Effector memory CD4-positive, alpha-beta T cell (primary cell): ENCODE data around the gene DACH2.
"Not testable (repeated sequence)": the region's sequence is repeated elsewhere in the genome, so short reads cannot be mapped to it uniquely, and the experiment has no call there.

Experiments
- DNase-seq, 3 donors: peaks; one replicate each; pipeline ENCODE4 v3.0.0-alpha.2; 2020
- H3K27ac ChIP-seq: 2 replicates; pipeline ENCODE4 v1.7.0; 2013; ENCODE audit warnings: mild to moderate bottlenecking, low read length, moderate library complexity; ENCODE audit not compliant: insufficient read depth, poor library complexity, severe bottlenecking
- H3K27me3 ChIP-seq: replicated peaks from 2 replicates; pipeline ENCODE4 v1.7.0; 2013; ENCODE audit warnings: mild to moderate bottlenecking, low read length; ENCODE audit not compliant: insufficient read depth, control insufficient read depth, poor library complexity, severe bottlenecking
- H3K36me3 ChIP-seq: 2 replicates; pipeline ENCODE4 v1.7.0; 2013; ENCODE audit warnings: mild to moderate bottlenecking, low read length, moderate library complexity; ENCODE audit not compliant: control insufficient read depth, insufficient read depth
- H3K4me1 ChIP-seq: 2 replicates; pipeline ENCODE4 v1.7.0; 2013; ENCODE audit warnings: low read length, mild to moderate bottlenecking; ENCODE audit not compliant: control insufficient read depth, insufficient read depth, poor library complexity, severe bottlenecking
- H3K4me3 ChIP-seq: 2 replicates; pipeline ENCODE4 v1.7.0; 2013; ENCODE audit warnings: low read length, low read depth, mild to moderate bottlenecking; ENCODE audit not compliant: insufficient read depth, poor library complexity, severe bottlenecking
- H3K9me3 ChIP-seq: 2 replicates; pipeline ENCODE4 v1.7.0; 2013; ENCODE audit warnings: mild to moderate bottlenecking, low read length, moderate library complexity; ENCODE audit not compliant: control insufficient read depth

DACH2 gene

GRCh38 chrX:86154553-86154952, 6.3 kb downstream of the DACH2 start:
- Histone ChIP-seq H3K9me3 (no peaks in the 10 kb centered on the region), H3K4me3 (no peak overlapping the region), H3K36me3 (no peaks in the 10 kb centered on the region), H3K4me1 (no peaks in the 10 kb centered on the region), H3K27me3 (no peaks in the 10 kb centered on the region), H3K27ac (no peak overlapping the region)
- no peak for DNase-seq

DNA sequence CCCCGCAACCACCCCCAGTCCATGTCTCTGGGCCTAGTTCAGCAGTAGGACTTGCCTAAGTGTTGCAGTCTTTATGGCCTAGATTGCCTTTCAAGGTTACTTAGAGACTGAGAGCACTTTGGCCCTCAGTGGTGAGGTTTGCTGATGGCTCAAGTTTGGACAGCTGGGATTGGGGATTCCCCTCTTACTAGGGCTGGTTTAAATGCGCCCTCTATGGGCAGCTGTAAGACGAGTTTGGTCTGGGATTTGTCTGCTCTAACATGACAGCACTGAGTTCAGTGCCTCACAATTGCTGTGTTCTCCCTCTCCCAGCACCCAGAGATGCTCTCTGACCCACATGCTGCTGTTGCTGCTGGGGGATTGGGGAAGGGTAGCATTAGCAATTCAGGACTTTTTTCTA, 23.1 kb downstream of the DACH2 start:
- no peaks in the 10 kb centered on the region for H3K27me3 ChIP-seq
- DNase-seq, result no peak
- H3K36me3 ChIP-seq, result no peaks in the 10 kb centered on the region
- no peak overlapping the region for H3K27ac ChIP-seq
- H3K4me3 ChIP-seq, result no peak overlapping the region
- no peaks in the 10 kb centered on the region for H3K4me1 ChIP-seq
- H3K9me3 ChIP-seq, result no peaks in the 10 kb centered on the region

DNA sequence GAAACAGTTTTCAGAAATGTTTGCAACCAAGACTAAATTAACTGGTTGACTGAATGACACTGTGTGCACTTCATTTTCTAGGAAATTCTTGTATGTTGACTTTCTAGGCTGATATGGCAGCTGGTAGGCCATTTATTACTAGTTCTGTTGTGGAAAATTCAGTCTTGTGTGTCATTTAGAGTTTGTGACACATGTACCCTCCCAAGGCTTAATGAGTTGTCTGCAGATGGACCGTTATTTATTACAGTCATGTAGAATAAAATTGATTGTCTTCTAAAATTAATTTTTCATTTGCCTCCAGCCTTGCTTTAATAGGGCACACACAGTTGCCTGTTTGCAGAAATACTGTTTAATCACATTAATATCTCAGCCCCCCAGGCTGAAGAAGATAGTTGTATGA, 30.7 kb downstream of the DACH2 start:
- no peak overlapping the region for H3K27ac ChIP-seq
- H3K9me3 ChIP-seq, result no peaks in the 10 kb centered on the region
- no peaks in the 10 kb centered on the region for H3K36me3 ChIP-seq
- no peaks in the 10 kb centered on the region for H3K27me3 ChIP-seq
- no peaks in the 10 kb centered on the region for H3K4me1 ChIP-seq
- no peak for DNase-seq
- H3K4me3 ChIP-seq, result no peak overlapping the region

DNA sequence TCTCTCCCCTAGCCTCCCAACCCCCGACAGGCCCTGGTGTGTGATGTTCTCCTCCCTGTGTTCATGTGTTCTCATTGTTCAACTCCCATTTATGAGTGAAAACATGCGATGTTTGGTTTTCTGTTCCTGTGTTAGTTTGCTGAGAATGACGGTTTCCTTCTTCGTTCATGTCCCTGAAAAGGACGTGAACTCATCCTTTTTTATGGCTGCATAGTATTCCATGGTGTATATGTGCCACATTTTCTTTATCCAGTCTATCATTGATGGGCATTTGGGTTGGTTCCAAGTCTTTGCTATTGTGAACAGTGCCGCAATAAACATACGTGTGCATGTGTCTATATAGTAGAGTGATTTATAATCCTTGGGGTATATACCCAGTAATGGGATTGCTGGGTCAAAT, 33.1 kb downstream of the DACH2 start:
- H3K27ac ChIP-seq, H3K9me3 ChIP-seq, H3K4me1 ChIP-seq, DNase-seq, H3K4me3 ChIP-seq, H3K27me3 ChIP-seq, H3K36me3 ChIP-seq: not testable (repeated sequence)

- Histone ChIP-seq H3K27ac (no peak overlapping the region), H3K36me3 (no peaks in the 10 kb centered on the region), H3K27me3 (no peaks in the 10 kb centered on the region), H3K4me3 (no peak overlapping the region), H3K9me3 (no peaks in the 10 kb centered on the region), H3K4me1 (no peaks in the 10 kb centered on the region)
- no peak for DNase-seq
These were observed 44.6 kb downstream of the DACH2 start for GRCh38 chrX:86192827-86193226.

DNA sequence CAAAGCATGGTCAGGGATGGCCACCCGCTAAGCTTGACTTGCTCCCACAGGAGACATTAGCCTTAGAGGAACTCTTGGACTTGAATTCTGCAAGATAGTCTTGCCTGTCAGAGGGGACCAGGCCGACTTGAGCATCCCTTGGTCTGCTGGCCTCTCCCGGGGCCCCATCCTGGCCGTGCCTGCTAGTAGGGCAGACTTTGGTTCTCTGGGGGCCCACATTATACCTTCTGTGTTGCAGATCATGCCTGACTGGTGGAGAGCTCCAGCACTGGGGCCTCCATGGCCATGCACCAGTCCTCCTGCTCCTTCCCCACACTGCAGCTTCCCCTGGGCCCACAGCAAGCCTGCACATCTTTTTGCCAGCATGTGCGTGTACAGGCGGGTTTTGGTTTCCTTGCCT, 46.5 kb downstream of the DACH2 start:
- no peak overlapping the region for H3K4me3 ChIP-seq
- no peak overlapping the region for H3K27ac ChIP-seq
- H3K4me1 ChIP-seq, result no peaks in the 10 kb centered on the region
- DNase-seq, result no peak
- no peaks in the 10 kb centered on the region for H3K36me3 ChIP-seq
- no peaks in the 10 kb centered on the region for H3K27me3 ChIP-seq
- no peaks in the 10 kb centered on the region for H3K9me3 ChIP-seq

DNA sequence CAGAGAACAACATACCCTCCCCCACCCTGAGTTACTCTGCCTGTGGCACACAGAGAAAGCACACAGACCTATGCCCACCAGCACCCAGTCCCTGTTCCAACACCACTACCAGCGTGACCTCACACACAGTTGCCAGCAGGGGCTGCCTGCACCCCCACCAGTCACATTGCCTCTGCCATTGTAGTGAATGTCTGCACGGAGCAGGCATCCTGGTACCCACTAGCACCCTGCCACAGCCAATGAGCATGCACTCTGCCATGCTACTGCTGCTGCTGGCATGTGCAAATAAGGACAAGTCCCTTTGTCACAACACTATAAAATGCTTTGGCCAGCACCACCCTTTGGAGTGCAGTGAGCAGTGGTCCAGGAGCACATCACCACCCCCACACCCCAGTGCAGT, 47.1 kb downstream of the DACH2 start:
- Histone ChIP-seq H3K27me3 (no peaks in the 10 kb centered on the region), H3K9me3 (no peaks in the 10 kb centered on the region), H3K4me3 (no peak overlapping the region), H3K4me1 (no peaks in the 10 kb centered on the region), H3K27ac (no peak overlapping the region), H3K36me3 (no peaks in the 10 kb centered on the region)
- no peak for DNase-seq

DNA sequence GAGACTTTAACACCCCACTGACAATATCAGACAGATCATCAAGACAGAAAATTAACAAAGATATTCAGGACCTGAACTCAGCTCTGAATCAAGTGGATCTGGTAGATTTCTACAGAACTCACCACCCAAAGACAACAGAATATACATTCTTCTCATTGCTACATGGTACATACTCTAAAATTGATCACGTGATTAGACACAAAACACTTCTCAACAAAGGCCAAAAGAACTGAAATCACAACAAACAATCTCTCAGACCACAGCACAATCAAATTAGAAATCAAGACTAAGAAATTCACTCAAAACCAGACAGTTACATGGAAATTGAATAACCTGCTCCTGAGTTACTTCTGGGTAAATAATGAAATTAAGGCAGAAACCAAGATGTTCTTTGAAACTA, 49.6 kb downstream of the DACH2 start:
- no peaks in the 10 kb centered on the region for H3K4me1 ChIP-seq
- no peaks in the 10 kb centered on the region for H3K36me3 ChIP-seq
- no peak for DNase-seq
- no peaks in the 10 kb centered on the region for H3K9me3 ChIP-seq
- H3K27me3 ChIP-seq, result no peaks in the 10 kb centered on the region
- H3K27ac ChIP-seq, result no peak overlapping the region
- no peak overlapping the region for H3K4me3 ChIP-seq

DNA sequence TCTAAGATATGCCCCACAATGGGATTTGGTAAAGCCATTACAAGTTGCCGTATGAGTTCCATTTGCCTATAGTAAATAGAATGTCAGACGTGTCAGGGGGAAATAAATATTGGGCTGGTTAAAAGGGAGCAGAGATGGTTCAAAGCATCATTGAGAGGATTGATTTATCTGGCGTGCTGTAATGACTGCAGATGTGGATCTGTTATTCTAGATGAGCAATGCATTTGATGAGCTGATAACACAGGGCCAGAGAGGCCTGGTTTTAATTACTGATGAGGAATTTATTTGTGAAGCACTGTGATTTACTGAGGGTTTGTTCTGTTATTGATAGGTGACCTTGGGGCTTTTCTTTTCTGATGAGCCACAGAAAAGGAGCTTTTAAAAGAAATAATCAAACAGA, 62.5 kb downstream of the DACH2 start:
- no peaks in the 10 kb centered on the region for H3K9me3 ChIP-seq
- DNase-seq, result no peak
- no peak overlapping the region for H3K27ac ChIP-seq
- H3K36me3 ChIP-seq, result no peaks in the 10 kb centered on the region
- no peaks in the 10 kb centered on the region for H3K4me1 ChIP-seq
- no peaks in the 10 kb centered on the region for H3K27me3 ChIP-seq
- no peak overlapping the region for H3K4me3 ChIP-seq

DNA sequence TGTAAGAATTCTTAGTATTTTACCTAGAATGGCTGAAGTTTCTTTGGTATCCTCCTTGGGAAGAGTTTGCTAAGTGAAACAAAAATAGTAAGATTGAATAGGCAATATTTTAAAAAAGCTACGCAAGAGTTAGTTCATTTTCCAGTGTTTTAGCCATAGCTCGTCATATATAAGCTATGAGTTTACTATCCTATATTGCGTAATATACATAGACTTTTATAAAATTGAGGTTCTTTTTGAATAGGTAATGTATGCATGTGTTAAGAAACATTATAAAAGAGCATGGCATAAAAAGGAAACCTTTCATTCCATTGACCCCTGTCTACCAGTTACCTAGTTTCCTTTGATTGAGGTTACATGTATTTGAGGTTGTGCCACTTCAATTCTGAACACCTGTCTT, 67.0 kb downstream of the DACH2 start:
- Histone ChIP-seq H3K4me3 (no peak overlapping the region), H3K36me3 (no peaks in the 10 kb centered on the region), H3K9me3 (no peaks in the 10 kb centered on the region), H3K27ac (no peak overlapping the region), H3K4me1 (no peaks in the 10 kb centered on the region), H3K27me3 (no peaks in the 10 kb centered on the region)
- DNase-seq, result no peak

DNA sequence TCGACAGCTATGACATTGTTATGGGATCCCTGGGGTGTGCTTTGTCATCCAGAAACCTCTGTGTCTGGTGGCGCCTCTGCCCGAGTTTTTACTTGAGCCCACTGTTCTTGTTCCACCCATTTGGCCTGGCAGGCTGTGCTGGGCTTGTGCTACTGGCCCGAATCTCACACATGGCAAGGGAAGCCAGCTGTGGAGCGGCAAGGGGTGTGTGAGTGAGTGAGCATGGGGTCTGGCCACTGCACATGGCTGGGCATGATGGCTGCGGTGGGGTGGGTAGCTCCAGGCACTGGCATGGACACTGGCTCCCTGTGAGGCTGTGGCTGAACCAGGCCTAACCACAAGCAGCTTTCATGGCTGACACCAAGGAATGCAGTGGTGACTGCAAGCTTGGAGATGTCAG, 89.2 kb downstream of the DACH2 start:
- Histone ChIP-seq H3K27me3 (no peaks in the 10 kb centered on the region), H3K36me3 (no peaks in the 10 kb centered on the region), H3K4me3 (no peak overlapping the region), H3K27ac (no peak overlapping the region), H3K4me1 (no peaks in the 10 kb centered on the region), H3K9me3 (no peaks in the 10 kb centered on the region)
- DNase-seq, result no peak
